GM21786 (cell line): ENCODE measurements around the gene CSNK1D.
"Not testable (repeated sequence)": the region's sequence is repeated elsewhere in the genome, so short reads cannot be mapped to it uniquely, and the experiment has no call there.

Experiments
- ATAC-seq: cut with Tn5 transposase; IDR thresholded peaks from one replicate; pipeline ENCODE4 v1.9.1; 2021; ENCODE audit not compliant: unreplicated experiment

CSNK1D gene

GRCh38 chr17:82195675-82196672 is 77.5 kb downstream of the CSNK1D start:
- ATAC-seq = no peak

GRCh38 chr17:82194765-82195164 is 78.7 kb downstream of the CSNK1D start:
- no peak for ATAC-seq

GRCh38 chr17:82193520-82194220 is 79.8 kb downstream of the CSNK1D start:
- no peak for ATAC-seq

GRCh38 chr17:82193050-82193449 is 80.5 kb downstream of the CSNK1D start:
- ATAC-seq = not testable (repeated sequence)
